K562 (cell line): ENCODE data around the gene FES. TPM values are rescaled to one million over a fixed set of nuclear protein-coding genes. Genes with fewer than 3 reads are reported as not detected.
A peak's percentile ranks its signal among the peaks of the same experiment; 100 is the strongest.

Source experiments
- ATAC-seq: fragments of 200-7000 bp; cut with Tn5 transposase; 3 replicates; pipeline ENCODE4 v1.9.1; 2020; ENCODE audit warnings: moderate library complexity
- BruUV-seq: library from RNA; stranded (reverse); fragments of 400-500 nt; replicated peaks from 2 replicates; lab custom pipeline; 2021; lab: Mats Ljungman, UMichigan
- CTCF ChIA-PET: fragments of 300-600 bp; formaldehyde crosslinking; extraction: SDS; loops from one replicate; lab custom pipeline; 2021; ENCODE audit warnings: low intra/inter-chr PET ratio; lab: Yijun Ruan, JAX
- POLR2A ChIA-PET: fragments of 300-600, 350-650 bp; sonication (Branson Sonifier 250); formaldehyde crosslinking; extraction: SDS; loops from one replicate; lab custom pipeline; 2021; ENCODE audit warnings: antibody characterized with exemption, inconsistent platforms; lab: Yijun Ruan, JAX
- DNase-seq, 4 experiments: peaks; one replicate each; pipeline versions ENCODE4 v3.0.0 to v3.0.0-alpha.2; 2011 to 2018; ENCODE audit warnings: low spot score in 3 of 4, mixed read lengths in 3 of 4; ENCODE audit errors: extremely low read depth in 1 of 4
- FAIRE-seq: peaks from 2 replicates; lab custom pipeline; 2011; peaks lifted over from hg19 to GRCh38; lab: Jason Lieb, UNC
- H2AFZ ChIP-seq: 2 replicates; pipeline ENCODE4 v1.6.0; 2011; ENCODE audit warnings: low read depth, low read length, control low read depth, inconsistent platforms
- H3K27ac ChIP-seq: fragments of 200-600 bp; 3 replicates; pipeline ENCODE4 v1.8.0; 2011; ENCODE audit warnings: low read depth, mild to moderate bottlenecking, control low read depth, inconsistent platforms, low read length, moderate library complexity, mixed read lengths; ENCODE audit errors: extremely low read depth
- H3K27me3 ChIP-seq, 2 experiments: fragments of 300-600 bp in 1 of 2; 2 replicates in 1 of 2; 3 replicates in 1 of 2; pipeline versions ENCODE4 v1.6.0 to v1.8.0; 2011; ENCODE audit warnings: inconsistent platforms in 2 of 2, low read length in 2 of 2, mild to moderate bottlenecking in 1 of 2, mixed read lengths in 1 of 2, moderate library complexity in 1 of 2; ENCODE audit not compliant: control insufficient read depth in 2 of 2, insufficient read depth in 2 of 2
- H3K36me3 ChIP-seq: fragments of 300-600 bp; 3 replicates; pipeline ENCODE4 v1.8.0; 2011; ENCODE audit warnings: mild to moderate bottlenecking, low read length, inconsistent platforms; ENCODE audit not compliant: control insufficient read depth, insufficient read depth
- H3K4me1 ChIP-seq, 2 experiments: fragments of 200-600 bp in 1 of 2; replicated peaks in 1 of 2; 2 replicates in 1 of 2; 3 replicates in 1 of 2; pipeline versions ENCODE4 v1.5.1 to v1.8.0; 2011; ENCODE audit warnings: inconsistent platforms in 2 of 2, low read length in 2 of 2, mild to moderate bottlenecking in 1 of 2, mixed read lengths in 1 of 2, moderate library complexity in 1 of 2; ENCODE audit not compliant: control insufficient read depth in 2 of 2, insufficient read depth in 2 of 2
- H3K4me2 ChIP-seq: 2 replicates; pipeline ENCODE4 v1.6.1; 2011; ENCODE audit warnings: low read length, control low read depth, inconsistent platforms, mixed read lengths; ENCODE audit not compliant: insufficient read depth
- H3K4me3 ChIP-seq: fragments of 200-600 bp; sonication (generic), shearing (Covaris generic); 2 replicates; pipeline ENCODE4 v1.5.1; 2016; ENCODE audit warnings: control low read depth, inconsistent platforms
- H3K79me2 ChIP-seq: fragments of 200-600 bp; 3 replicates; pipeline ENCODE4 v1.8.0; 2011; ENCODE audit warnings: low read length, inconsistent platforms; ENCODE audit not compliant: control insufficient read depth, insufficient read depth
- H3K9ac ChIP-seq, 2 experiments: 2 replicates each; pipeline versions ENCODE4 v1.6.0 to v1.6.1; 2011; ENCODE audit warnings: low read depth in 2 of 2, low read length in 2 of 2, control low read depth in 1 of 2, inconsistent platforms in 1 of 2, mild to moderate bottlenecking in 1 of 2, mixed read lengths in 1 of 2; ENCODE audit not compliant: insufficient read depth in 1 of 2
- H3K9me1 ChIP-seq: one replicate; pipeline ENCODE4 v1.6.0; 2011; ENCODE audit warnings: inconsistent platforms, mild to moderate bottlenecking, low read length, moderate library complexity; ENCODE audit not compliant: control insufficient read depth, insufficient read depth
- H3K9me3 ChIP-seq: replicated peaks from 2 replicates; pipeline ENCODE4 v1.5.1; 2011; ENCODE audit warnings: low read depth, low read length, inconsistent platforms; ENCODE audit not compliant: control insufficient read depth, insufficient read depth
- H4K20me1 ChIP-seq: replicated peaks from 2 replicates; pipeline ENCODE4 v1.6.1; 2011; ENCODE audit warnings: low read length, inconsistent platforms, mixed read lengths; ENCODE audit not compliant: control insufficient read depth, insufficient read depth
- HMGN3 ChIP-seq: IDR thresholded peaks from 2 replicates; pipeline ENCODE4 v1.6.1; 2011; ENCODE audit warnings: borderline replicate concordance, low read depth, mild to moderate bottlenecking, mixed read lengths, low read length; ENCODE audit not compliant: insufficient read length; ENCODE audit errors: extremely low read depth
- MBD2 ChIP-seq: sonication (generic); IDR thresholded peaks from 2 replicates; pipeline ENCODE4 v1.6.1; 2016; ENCODE audit warnings: low read depth, borderline replicate concordance
- NFE2L1 ChIP-seq: fragments of 450-650 bp; IDR thresholded peaks from 2 replicates; pipeline ENCODE4 v1.6.1; 2016; ENCODE audit warnings: missing genetic modification characterization, low read depth, mild to moderate bottlenecking, missing compliant biosample characterization, moderate library complexity, borderline replicate concordance
- POLR2G ChIP-seq: fragments of 200-400 bp; formaldehyde crosslinking; IDR thresholded peaks from 2 replicates; pipeline ENCODE4 v1.6.1; 2017; ENCODE audit warnings: low read depth, mild to moderate bottlenecking, antibody characterized with exemption, low read length, moderate library complexity
- PRMT5 ChIP-seq: sonication (generic); formaldehyde crosslinking; IDR thresholded peaks from 2 replicates; pipeline ENCODE4 v1.5.0; 2020; ENCODE audit warnings: missing genetic modification reagents
- SAFB ChIP-seq: fragments of 200-400 bp; formaldehyde crosslinking; IDR thresholded peaks from 2 replicates; pipeline ENCODE4 v1.6.1; 2017; ENCODE audit warnings: low read depth, low read length, borderline replicate concordance
- SMC3 ChIP-seq: conservative IDR thresholded peaks from 2 replicates; pipeline ENCODE4 v1.6.1; 2011; ENCODE audit warnings: low read depth, low read length, improper control_type of control experiment; ENCODE audit not compliant: insufficient read depth
- TRIM24 ChIP-seq, 2 experiments: fragments of 450-650 bp; IDR thresholded peaks; 2 replicates each; pipeline ENCODE4 v1.6.1; 2016
- ZFP30 ChIP-seq: fragments of 250-450 bp; sonication (Bioruptor Pico); IDR thresholded peaks from 2 replicates; pipeline ENCODE4 v1.8.0; 2022; ENCODE audit warnings: moderate library complexity, mild to moderate bottlenecking, inconsistent platforms, borderline replicate concordance
- WGBS: fragments of 100-300 bp; shearing (Covaris generic); methylation state at CpG from one replicate; pipeline ENCODE4 v1.1.6; 2016; ENCODE audit warnings: low coverage, mixed read lengths; ENCODE audit not compliant: insufficient coverage; ENCODE audit errors: missing lambda C conversion rate; 5-methylcytosine and 5-hydroxymethylcytosine counted together
- in situ Hi-C: fragments of 300-500 bp; cut with MboI; formaldehyde crosslinking; loops from 4 replicates; pipeline ENCODE4 v1.15.0; 2018; ENCODE audit warnings: inconsistent platforms, mixed read lengths
- intact Hi-C: fragments of 100-400 bp; cut with micrococcal nuclease; formaldehyde crosslinking; loops from 2 replicates; pipeline ENCODE4 v1.14.2; 2022
- polyA plus RNA-seq, 8 experiments: library from polyadenylated mRNA; depleted of rRNA in 4 of 8; stranded (reverse) in 5 of 8; unstranded in 3 of 8; fragments of >200 nt; fragmentation: Nextera tagmentation in 2 of 8; fragmentation: Illumina TruSeq in 1 of 8; extraction: Ambion mirVana in 2 of 8; extraction: Trizol in 1 of 8; gene quantifications; 2 replicates each; pipeline versions ENCODE4 v1.2.1 to v1.2.3, GENCODE V29; 2011 to 2014; ENCODE audit warnings: inconsistent platforms in 1 of 8, missing spikeins in 1 of 8
- total RNA-seq, 7 experiments: library from RNA; depleted of rRNA in 6 of 7; stranded (reverse); fragments of >200 nt in 6 of 7; fragmentation: Illumina TruSeq in 2 of 7; extraction: Trizol in 2 of 7; gene quantifications; 2 replicates each; pipeline versions ENCODE4 v1.2.1 to v1.2.3, GENCODE V29; 2011 to 2021; ENCODE audit warnings: low replicate concordance in 1 of 7
- TF ChIP-seq, protein P1 (sequence below): fragments of 250-450 bp; sonication (Bioruptor Pico); IDR thresholded peaks from 2 replicates; pipeline ENCODE4 v1.5.0; 2021; ENCODE audit warnings: mild to moderate bottlenecking, moderate library complexity
- TF ChIP-seq, protein P2 (sequence below): fragments of 200-800 bp; sonication (Bioruptor generic); IDR thresholded peaks from 2 replicates; pipeline ENCODE4 v1.6.1; 2016; ENCODE audit warnings: missing genetic modification characterization, missing compliant biosample characterization

The FES gene
- total and polyA plus RNA-seq, 9 of the 15 experiments (the other 6 are each of a cell fraction or from before 2014, with no cell fraction given), result 0.38 to 2.6 (median 0.82) TPM

DNA sequence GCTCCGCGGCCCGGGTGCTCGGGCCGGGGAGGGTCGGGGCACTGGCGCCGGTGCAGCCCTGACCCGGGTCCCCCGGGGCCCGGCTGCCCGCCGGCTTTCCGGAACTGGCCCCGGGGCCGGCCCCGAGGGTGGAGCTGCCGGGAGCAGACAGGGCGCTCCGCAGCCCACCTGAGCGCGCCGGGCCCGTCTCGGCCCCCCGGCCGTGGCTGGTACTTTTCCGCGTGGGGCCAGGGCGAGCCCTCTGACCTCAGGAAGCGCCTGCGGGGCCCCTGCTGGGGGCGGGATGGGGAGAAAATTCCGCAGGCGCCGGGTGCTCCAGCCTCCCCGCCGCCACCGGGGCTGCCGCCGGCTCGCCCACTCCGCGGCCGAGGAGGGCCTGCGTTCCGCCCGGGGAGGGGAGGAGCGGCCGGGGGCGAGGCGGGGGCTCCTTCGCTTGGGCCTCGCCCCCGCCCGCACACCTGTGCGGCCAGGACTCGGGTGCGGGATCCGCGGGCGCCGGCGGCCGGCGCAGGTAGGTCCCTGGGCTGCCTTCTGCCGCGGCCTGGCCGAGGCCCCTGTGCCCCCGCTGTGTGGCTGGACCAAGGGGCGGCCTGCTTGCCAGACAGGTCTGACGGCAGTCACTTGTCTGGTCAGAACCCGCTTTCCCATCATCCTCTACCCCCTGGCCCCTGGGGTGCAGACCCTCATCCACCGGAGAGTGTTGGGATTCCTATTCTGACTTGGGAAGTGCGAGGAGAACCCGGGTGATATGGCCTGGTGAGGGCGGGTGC is 12.4 kb upstream of the FES start:
- Histone ChIP-seq H4K20me1 (peaks cover 12% of the 10 kb centered on the region; the same call in 1 of the 2 replicates), H3K27ac (peak overlapping the region; percentile 96), H3K9me1 (no peaks in the 10 kb centered on the region), H3K36me3 (peaks cover 38% of the 10 kb centered on the region), H3K4me2 (peak overlapping the region; percentile 91), H2AFZ (no peak overlapping the region), H3K79me2 (peaks cover 68% of the 10 kb centered on the region), H3K9ac (peak overlapping the region; percentile 95 to 96), H3K27me3 (no peaks in the 10 kb centered on the region; a peak in 1 of 5 replicates), H3K4me3 (peak overlapping the region; percentile 78), H3K4me1 (peaks cover 53 to 72% of the 10 kb centered on the region in 2 experiments), H3K9me3 (no peaks in the 10 kb centered on the region)
- WGBS, result 2% methylated on average over 30 of the region's 77 CpGs
- intact Hi-C loops (loop anchor here (5.0 kb wide), 3 partner anchors 50 to 220 kb away; partner anchors contain the start of gene BLM), in situ Hi-C loops (no loop called here)
- ChIA-PET POLR2A (interaction anchor here (0.6 to 2.1 kb wide), 5 partner anchors 10 to 681 kb away, joined by 3 to 8 read pairs (median 5); no protein-coding TSS in a partner anchor), CTCF (interaction anchor here (1.0 kb wide), 1 partner anchor 31 kb away, joined by 4 read pairs; no protein-coding TSS in a partner anchor)
- FAIRE-seq, result no peak
- DNase-seq, result peak; percentile 48 to 72 (median 66)
- BruUV-seq, result no TSS peak
- ATAC-seq, result peak; percentile 3
- TF ChIP-seq HMGN3 (peak; percentile 27), PRMT5 (CRISPR knock-in tag) (no peak), TRIM24 (IDR thresholded peaks at IDR 0.05) (no peak), ZFP30 (CRISPR knock-in tag) (no peak), SMC3 (no peak), NFE2L1 (tag) (no peak), MBD2 (no peak), SAFB (peak; percentile 22; the same call in 1 of the 2 replicates), POLR2G (peak; percentile 31)
- TF ChIP-seq, protein P1, sequence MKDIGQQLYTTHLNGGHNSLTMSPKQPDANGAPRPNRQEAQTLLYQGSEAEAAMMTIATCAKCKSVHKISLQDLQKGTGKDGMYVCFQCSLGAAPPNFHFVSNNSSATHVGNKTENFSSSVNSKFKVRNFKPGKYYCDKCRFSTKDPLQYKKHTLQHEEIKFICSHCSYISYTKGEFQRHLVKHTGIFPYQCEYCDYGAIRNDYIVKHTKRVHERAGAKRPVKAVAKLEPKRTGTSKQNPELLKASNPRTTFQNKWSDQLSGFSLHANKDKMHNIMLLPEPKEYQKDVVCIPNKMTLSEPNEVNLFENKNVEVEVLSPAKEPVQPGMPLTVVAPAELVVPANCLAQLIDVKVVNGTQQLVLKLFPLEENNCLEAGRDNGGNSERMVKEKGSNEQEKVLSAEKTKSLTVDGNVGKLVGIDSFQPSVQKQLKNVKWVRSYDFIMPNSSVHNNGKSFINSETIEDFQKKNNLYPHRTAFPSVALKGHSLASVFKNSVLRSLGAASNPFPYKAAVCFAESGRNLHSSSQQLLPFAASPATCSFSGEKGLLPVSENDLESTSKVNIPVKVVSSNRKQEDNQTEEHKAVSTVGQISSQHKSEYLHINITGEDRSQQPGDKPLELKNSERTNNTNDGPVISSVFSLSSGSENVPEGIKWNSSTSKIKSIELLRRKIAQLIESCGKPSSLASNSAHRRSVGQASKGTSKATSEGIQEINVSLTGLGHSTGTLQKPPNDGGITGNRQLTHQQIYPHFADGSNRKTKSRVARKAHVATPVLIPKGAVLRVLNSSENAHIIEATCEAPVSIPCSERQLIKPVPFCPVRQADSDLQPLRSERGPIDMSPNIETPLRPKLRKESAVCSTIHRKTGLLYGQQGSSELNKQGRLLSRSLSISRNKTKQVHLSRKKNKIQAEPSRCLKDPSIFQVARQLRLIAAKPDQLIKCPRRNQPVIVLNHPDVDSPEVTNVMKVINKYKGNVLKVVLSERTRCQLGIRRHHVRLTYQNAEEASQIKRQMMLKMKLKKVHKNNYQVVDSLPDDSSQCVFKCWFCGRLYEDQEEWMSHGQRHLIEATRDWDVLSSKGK (CRISPR knock-in tag), result no peak
- TF ChIP-seq, protein P2, sequence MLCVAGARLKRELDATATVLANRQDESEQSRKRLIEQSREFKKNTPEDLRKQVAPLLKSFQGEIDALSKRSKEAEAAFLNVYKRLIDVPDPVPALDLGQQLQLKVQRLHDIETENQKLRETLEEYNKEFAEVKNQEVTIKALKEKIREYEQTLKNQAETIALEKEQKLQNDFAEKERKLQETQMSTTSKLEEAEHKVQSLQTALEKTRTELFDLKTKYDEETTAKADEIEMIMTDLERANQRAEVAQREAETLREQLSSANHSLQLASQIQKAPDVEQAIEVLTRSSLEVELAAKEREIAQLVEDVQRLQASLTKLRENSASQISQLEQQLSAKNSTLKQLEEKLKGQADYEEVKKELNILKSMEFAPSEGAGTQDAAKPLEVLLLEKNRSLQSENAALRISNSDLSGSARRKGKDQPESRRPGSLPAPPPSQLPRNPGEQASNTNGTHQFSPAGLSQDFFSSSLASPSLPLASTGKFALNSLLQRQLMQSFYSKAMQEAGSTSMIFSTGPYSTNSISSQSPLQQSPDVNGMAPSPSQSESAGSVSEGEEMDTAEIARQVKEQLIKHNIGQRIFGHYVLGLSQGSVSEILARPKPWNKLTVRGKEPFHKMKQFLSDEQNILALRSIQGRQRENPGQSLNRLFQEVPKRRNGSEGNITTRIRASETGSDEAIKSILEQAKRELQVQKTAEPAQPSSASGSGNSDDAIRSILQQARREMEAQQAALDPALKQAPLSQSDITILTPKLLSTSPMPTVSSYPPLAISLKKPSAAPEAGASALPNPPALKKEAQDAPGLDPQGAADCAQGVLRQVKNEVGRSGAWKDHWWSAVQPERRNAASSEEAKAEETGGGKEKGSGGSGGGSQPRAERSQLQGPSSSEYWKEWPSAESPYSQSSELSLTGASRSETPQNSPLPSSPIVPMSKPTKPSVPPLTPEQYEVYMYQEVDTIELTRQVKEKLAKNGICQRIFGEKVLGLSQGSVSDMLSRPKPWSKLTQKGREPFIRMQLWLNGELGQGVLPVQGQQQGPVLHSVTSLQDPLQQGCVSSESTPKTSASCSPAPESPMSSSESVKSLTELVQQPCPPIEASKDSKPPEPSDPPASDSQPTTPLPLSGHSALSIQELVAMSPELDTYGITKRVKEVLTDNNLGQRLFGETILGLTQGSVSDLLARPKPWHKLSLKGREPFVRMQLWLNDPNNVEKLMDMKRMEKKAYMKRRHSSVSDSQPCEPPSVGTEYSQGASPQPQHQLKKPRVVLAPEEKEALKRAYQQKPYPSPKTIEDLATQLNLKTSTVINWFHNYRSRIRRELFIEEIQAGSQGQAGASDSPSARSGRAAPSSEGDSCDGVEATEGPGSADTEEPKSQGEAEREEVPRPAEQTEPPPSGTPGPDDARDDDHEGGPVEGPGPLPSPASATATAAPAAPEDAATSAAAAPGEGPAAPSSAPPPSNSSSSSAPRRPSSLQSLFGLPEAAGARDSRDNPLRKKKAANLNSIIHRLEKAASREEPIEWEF (CRISPR knock-in tag), result no peak
